H1 (cell line): ENCODE data around the gene GK2. TPM values are rescaled to one million over a fixed set of nuclear protein-coding genes. Genes with fewer than 3 reads are reported as not detected.

Source experiments
- CBX8 ChIP-seq: fragments of 300-800, 300-1000 bp; sonication (generic); IDR thresholded peaks from 2 replicates; pipeline ENCODE4 v1.7.1; 2016; ENCODE audit warnings: low read depth, low read length, borderline replicate concordance
- CHD2 ChIP-seq: IDR thresholded peaks from 2 replicates; pipeline ENCODE4 v1.6.1; 2012; ENCODE audit warnings: low read length, improper control_type of control experiment
- CHD7 ChIP-seq: fragments of 300-600 bp; sonication (generic); IDR thresholded peaks from 2 replicates; pipeline ENCODE4 v1.7.1; 2012; ENCODE audit warnings: low read length, moderate library complexity, mild to moderate bottlenecking, inconsistent platforms; ENCODE audit not compliant: insufficient replicate concordance
- CTBP2 ChIP-seq: IDR thresholded peaks from 2 replicates; pipeline ENCODE4 v1.7.0; 2011; ENCODE audit warnings: borderline replicate concordance, mild to moderate bottlenecking, moderate library complexity, mixed read lengths, low read length; ENCODE audit not compliant: insufficient read depth, insufficient read length
- KDM5A ChIP-seq: fragments of 200-600 bp; IDR thresholded peaks from 2 replicates; pipeline ENCODE4 v1.7.1; 2012; ENCODE audit warnings: mild to moderate bottlenecking, low read length, inconsistent platforms, mixed read lengths
- RFX5 ChIP-seq: IDR thresholded peaks from 2 replicates; pipeline ENCODE4 v1.6.1; 2011; ENCODE audit warnings: low read depth, low read length, improper control_type of control experiment, borderline replicate concordance
- SP1 ChIP-seq: IDR thresholded peaks from 2 replicates; pipeline ENCODE4 v1.6.1; 2011; ENCODE audit warnings: low read depth, low read length
- SP2 ChIP-seq: IDR thresholded peaks from 2 replicates; pipeline ENCODE4 v1.6.1; 2012; ENCODE audit warnings: mild to moderate bottlenecking, low read length, inconsistent platforms
- SP4 ChIP-seq: IDR thresholded peaks from 2 replicates; pipeline ENCODE4 v1.6.1; 2012; ENCODE audit warnings: low read length, inconsistent platforms
- TCF12 ChIP-seq: IDR thresholded peaks from 2 replicates; pipeline ENCODE4 v1.6.1; 2011; ENCODE audit warnings: low read depth, mild to moderate bottlenecking, low read length
- TEAD4 ChIP-seq: IDR thresholded peaks from 2 replicates; pipeline ENCODE4 v1.6.1; 2012; ENCODE audit warnings: low read depth, low read length, inconsistent platforms, mixed read lengths
- YY1 ChIP-seq: IDR thresholded peaks from 2 replicates; pipeline ENCODE4 v1.6.1; 2011; ENCODE audit warnings: low read depth, mild to moderate bottlenecking, low read length
- polyA plus RNA-seq, 7 experiments: library from polyadenylated mRNA; depleted of rRNA in 3 of 7; stranded (reverse) in 5 of 7; unstranded in 2 of 7; fragments of >200 nt in 5 of 7; fragments of 200-250 nt in 2 of 7; gene quantifications; 1 replicate in 5 of 7; 2 replicates in 1 of 7; 4 replicates in 1 of 7; pipeline versions ENCODE4 v1.2.1 to v1.2.3, GENCODE V29; 2011 to 2013; ENCODE audit warnings: missing spikeins in 2 of 7, mixed read lengths in 2 of 7
- total RNA-seq: library from RNA; stranded (reverse); fragmentation: NEBNext Ultra II Directional; extraction: Animal tissue kit (Norgen Biotek cat#: 25700); gene quantifications from 2 replicates; pipeline ENCODE4 v1.2.1, GENCODE V29; 2021

The GK2 gene
- total and polyA plus RNA-seq, 2 of the 8 experiments (the other 6 are each of a cell fraction or from before 2014, with no cell fraction given), result not detected

GRCh38 chr4:79397951-79398350, 10.1 kb downstream of the GK2 start (continued):
- TF ChIP-seq CHD7, result no peak
- no peak for TF ChIP-seq TCF12
- no peak for TF ChIP-seq CHD2
- TF ChIP-seq TEAD4, result no peak
- no peak for TF ChIP-seq SP2
- no peak for TF ChIP-seq CBX8
- no peak for TF ChIP-seq KDM5A
- no peak for TF ChIP-seq YY1
- TF ChIP-seq SP1, result no peak
- TF ChIP-seq RFX5, result no peak
- no peak for TF ChIP-seq CTBP2
- no peak for TF ChIP-seq SP4
